ENCODE results near the gene HOXC6. TPM values are rescaled to one million over a fixed set of nuclear protein-coding genes. Genes with fewer than 3 reads are reported as not detected.

HOXC6 gene
- total and polyA plus RNA-seq, 9 of the 15 experiments (the other 6 are each of a cell fraction or from before 2014, with no cell fraction given) = 0.06 to 4.0 (median 1.4) TPM

DNA sequence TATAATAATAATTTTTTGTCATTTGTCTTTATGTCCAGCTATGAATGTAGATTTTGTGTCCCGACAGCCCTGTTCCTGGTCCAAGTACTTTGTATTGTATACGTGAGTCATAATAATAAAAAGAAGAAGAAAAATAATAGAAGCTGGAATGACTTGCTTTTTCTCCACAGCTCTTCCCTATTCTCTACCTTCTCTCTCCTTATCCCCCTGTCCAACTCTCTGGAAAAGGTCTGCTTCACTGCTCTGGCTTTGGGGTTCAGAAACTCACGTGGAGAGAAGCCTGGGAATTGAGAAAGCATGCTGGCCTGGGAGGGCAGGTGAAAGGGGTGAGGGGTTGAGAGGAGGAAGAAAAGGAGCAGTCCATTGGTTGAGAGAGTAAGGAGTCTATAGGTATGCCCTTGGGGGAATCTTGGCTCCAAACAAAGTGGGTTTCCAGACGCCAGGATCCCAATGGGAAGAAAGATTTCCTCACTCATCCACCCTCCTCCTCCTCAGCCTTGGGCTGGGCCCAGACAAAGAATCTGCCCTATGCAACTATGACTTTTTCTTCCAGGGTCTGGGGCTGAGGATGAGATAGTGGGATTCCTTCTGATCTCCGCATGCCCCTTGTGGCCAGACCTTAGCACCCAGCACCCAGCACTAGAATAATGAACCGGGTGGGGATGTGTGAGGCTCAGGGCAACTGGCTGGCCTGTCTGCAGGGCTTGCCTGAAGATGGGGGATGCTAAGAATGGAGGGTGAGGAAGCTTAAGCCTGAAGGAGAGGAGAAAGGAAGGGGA lies 15.4 kb upstream of the HOXC6 start (continued):
- no peak for TF ChIP-seq FUS (optimal IDR thresholded peaks at IDR 0.05; ENCODE audit: low read depth, low read length)
- peak; percentile 28 for TF ChIP-seq C11orf30 (IDR thresholded peaks at IDR 0.05; ENCODE audit: low read depth)
- TF ChIP-seq NFRKB (IDR thresholded peaks at IDR 0.05; ENCODE audit: low read depth) = no peak
- TF ChIP-seq ZNF121 (CRISPR knock-in tag; conservative IDR thresholded peaks at IDR 0.05) = no peak
- TF ChIP-seq PBX2 (CRISPR knock-in tag; IDR thresholded peaks at IDR 0.05; ENCODE audit: low read depth) = no peak
- no peak for TF ChIP-seq PBX2 (tag; conservative IDR thresholded peaks at IDR 0.05; ENCODE audit: low read depth)
- TF ChIP-seq, protein P1, sequence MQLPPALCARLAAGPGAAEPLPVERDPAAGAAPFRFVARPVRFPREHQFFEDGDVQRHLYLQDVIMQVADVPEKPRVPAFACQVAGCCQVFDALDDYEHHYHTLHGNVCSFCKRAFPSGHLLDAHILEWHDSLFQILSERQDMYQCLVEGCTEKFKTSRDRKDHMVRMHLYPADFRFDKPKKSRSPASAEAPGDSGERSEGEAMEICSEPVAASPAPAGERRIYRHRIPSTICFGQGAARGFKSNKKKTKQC (CRISPR knock-in tag; IDR thresholded peaks at IDR 0.05) = no peak
- TF ChIP-seq NFE2 (IDR thresholded peaks at IDR 0.05; ENCODE audit: low read depth) = peak; percentile 32; the same call in 1 of the 2 replicates
- TF ChIP-seq ZNF436 (CRISPR knock-in tag; IDR thresholded peaks at IDR 0.05) = no peak
- no peak for TF ChIP-seq TCF3 (CRISPR knock-in tag; IDR thresholded peaks at IDR 0.05)
- TF ChIP-seq CTCFL (IDR thresholded peaks at IDR 0.05; ENCODE audit: borderline replicate concordance, insufficient read depth, low read depth, low read length, poor library complexity, severe bottlenecking) = peak; percentile 9
- no peak for TF ChIP-seq ELF1 (tag; IDR thresholded peaks at IDR 0.05)
- no peak for TF ChIP-seq MAFF (IDR thresholded peaks at IDR 0.05; ENCODE audit: low read length)
- 0 out of 2 replicates have a peak, but pooled peaks have one; percentile 11 for TF ChIP-seq MAFG (tag; conservative IDR thresholded peaks at IDR 0.05)
- no peak for TF ChIP-seq LEF1 (IDR thresholded peaks at IDR 0.05)
- no peak for TF ChIP-seq RBM39 (optimal IDR thresholded peaks at IDR 0.05; ENCODE audit: low read depth, low read length)
- no peak for TF ChIP-seq PTRF (tag; IDR thresholded peaks at IDR 0.05)
- TF ChIP-seq ZKSCAN8 (CRISPR knock-in tag; IDR thresholded peaks at IDR 0.05) = no peak
- no peak for TF ChIP-seq ESRRA (IDR thresholded peaks at IDR 0.05; ENCODE audit: borderline replicate concordance, low read depth)
- TF ChIP-seq KLF13 (tag; IDR thresholded peaks at IDR 0.05; ENCODE audit: borderline replicate concordance, low read depth) = no peak
- TF ChIP-seq BACH1 (tag; IDR thresholded peaks at IDR 0.05) = no peak
- TF ChIP-seq TOE1 (IDR thresholded peaks at IDR 0.05; ENCODE audit: borderline replicate concordance) = no peak
- TF ChIP-seq TOE1 (CRISPR knock-in tag; IDR thresholded peaks at IDR 0.05; ENCODE audit: borderline replicate concordance, low read depth) = no peak
- TF ChIP-seq PTBP1 (IDR thresholded peaks at IDR 0.05; ENCODE audit: low read depth, low read length) = no peak
- no peak for TF ChIP-seq SIN3A (IDR thresholded peaks at IDR 0.05; ENCODE audit: borderline replicate concordance in 2 of 2, control insufficient read depth in 1 of 2, low read depth in 2 of 2, low read length in 2 of 2)
